ENCODE data around the gene PEX12.
A peak's percentile ranks its signal among the peaks of the same experiment; 100 is the strongest.

Gene PEX12

GRCh38 chr17:35588196-35588920, 10.0 kb upstream of the PEX12 start (continued):
- TF ChIP-seq INSM2 (tag by site-specific recombination; IDR thresholded peaks at IDR 0.05) (peak; percentile 59; the same call in 1 of the 2 replicates), ZNF19 (tag by site-specific recombination; IDR thresholded peaks at IDR 0.05; ENCODE audit: low read depth) (no peak), EGR2 (tag by site-specific recombination; IDR thresholded peaks at IDR 0.05; ENCODE audit: low read depth) (no peak), ZNF585B (tag by site-specific recombination; IDR thresholded peaks at IDR 0.05) (no peak), ZNF558 (tag by site-specific recombination; IDR thresholded peaks at IDR 0.05) (no peak; the same call in 1 of the 2 replicates), ZNF785 (tag by site-specific recombination; IDR thresholded peaks at IDR 0.05) (no peak), SCRT2 (tag by site-specific recombination; IDR thresholded peaks at IDR 0.05) (no peak), ZNF571 (tag by site-specific recombination; IDR thresholded peaks at IDR 0.05) (no peak), MEIS1 (CRISPR knock-in tag; IDR thresholded peaks at IDR 0.05; ENCODE audit: borderline replicate concordance) (no peak), SCRT1 (tag by site-specific recombination; IDR thresholded peaks at IDR 0.05; ENCODE audit: borderline replicate concordance) (no peak), KLF1 (tag by site-specific recombination; IDR thresholded peaks at IDR 0.05) (no peak), ZNF623 (tag by site-specific recombination; IDR thresholded peaks at IDR 0.05) (peak; percentile 20; the same call in 1 of the 2 replicates), CTCF (tag by site-specific recombination; IDR thresholded peaks at IDR 0.05) (no peak), ZNF146 (tag by site-specific recombination; IDR thresholded peaks at IDR 0.05) (no peak), ZNF621 (tag by site-specific recombination; IDR thresholded peaks at IDR 0.05) (no peak), ZNF658 (tag by site-specific recombination; IDR thresholded peaks at IDR 0.05) (no peak), ZNF449 (tag by site-specific recombination; IDR thresholded peaks at IDR 0.05) (peak; percentile 34; the same call in 1 of the 2 replicates), ZNF16 (tag by site-specific recombination; IDR thresholded peaks at IDR 0.05; ENCODE audit: low read depth) (no peak), KLF8 (tag by site-specific recombination; IDR thresholded peaks at IDR 0.05) (peak; percentile 59; the same call in 1 of the 2 replicates), ZNF223 (tag by site-specific recombination; IDR thresholded peaks at IDR 0.05) (no peak), TCF7L2 (IDR thresholded peaks at IDR 0.05; ENCODE audit: borderline replicate concordance, low read depth, low read length) (no peak), GFI1B (tag by site-specific recombination; IDR thresholded peaks at IDR 0.05) (no peak), ZNF580 (tag by site-specific recombination; IDR thresholded peaks at IDR 0.05) (no peak), ZNF677 (tag by site-specific recombination; IDR thresholded peaks at IDR 0.05) (no peak), ZNF518A (tag by site-specific recombination; conservative IDR thresholded peaks at IDR 0.05; ENCODE audit: low read depth) (no peak), ZNF155 (tag by site-specific recombination; IDR thresholded peaks at IDR 0.05) (no peak), ZNF560 (tag by site-specific recombination; IDR thresholded peaks at IDR 0.05; ENCODE audit: borderline replicate concordance) (no peak), KLF17 (tag by site-specific recombination; IDR thresholded peaks at IDR 0.05) (no peak; the same call in 1 of the 2 replicates)
